C4-2B (cell line): Measurements from ENCODE around the gene GHRL.

Source experiments
- CTCF ChIP-seq: fragments of 450-650 bp; conservative IDR thresholded peaks from 2 replicates; pipeline ENCODE4 v1.5.1; 2017; ENCODE audit warnings: mild to moderate bottlenecking
- ZFX ChIP-seq: fragments of 450-650 bp; IDR thresholded peaks from 2 replicates; pipeline ENCODE4 v1.6.1; 2017

GRCh38 chr3:10248184-10248983 is 44.4 kb downstream of the GHRL start, which contains the start of gene TATDN2:
- TF ChIP-seq CTCF (no peak), ZFX (peak; percentile 97)
